GM12891 (cell line): ENCODE results near the gene ZNF597.

Source experiments
- DNase-seq: peaks from one replicate; pipeline ENCODE4 v3.0.0; 2011; ENCODE audit warnings: low spot score; ENCODE audit not compliant: insufficient read length
- FAIRE-seq: peaks from 2 replicates; lab custom pipeline; 2011; peaks lifted over from hg19 to GRCh38; lab: Jason Lieb, UNC
- PAX5 ChIP-seq: IDR thresholded peaks from 2 replicates; pipeline ENCODE4 v1.6.1; 2011; ENCODE audit warnings: low read length, moderate library complexity, mild to moderate bottlenecking; ENCODE audit not compliant: insufficient read depth, severe bottlenecking
- POLR2A ChIP-seq: IDR thresholded peaks from 2 replicates; pipeline ENCODE4 v1.6.1; 2011; ENCODE audit warnings: low read depth, low read length, control low read depth
- POLR2AphosphoS5 ChIP-seq: IDR thresholded peaks from 2 replicates; pipeline ENCODE4 v1.6.1; 2011; ENCODE audit warnings: low read depth, low read length, control low read depth
- POU2F2 ChIP-seq: IDR thresholded peaks from 2 replicates; pipeline ENCODE4 v1.6.1; 2011; ENCODE audit warnings: low read depth, mild to moderate bottlenecking, control low read depth, low read length, moderate library complexity
- SPI1 ChIP-seq: IDR thresholded peaks from 2 replicates; pipeline ENCODE4 v1.6.1; 2011; ENCODE audit warnings: low read depth, low read length, control low read depth
- TAF1 ChIP-seq: IDR thresholded peaks from 2 replicates; pipeline ENCODE4 v1.6.1; 2011; ENCODE audit warnings: low read depth, low read length, control low read depth

Gene ZNF597

GRCh38 chr16:3400779-3401688 lies 42.3 kb downstream of the ZNF597 start, which contains the start of the genes ZNF174 and ZSCAN32:
Gene ZNF174, plus strand, starts transcription at chr16:3401215. Its CDS starts 790 bp downstream, at chr16:3402005.
Gene ZSCAN32, minus strand, starts transcription at chr16:3401004. Its CDS starts 3,447 bp downstream, at chr16:3397557.
- peak; percentile 12; the same call in 1 of the 2 replicates for TF ChIP-seq POU2F2
- no peak for TF ChIP-seq PAX5
- TF ChIP-seq POLR2A: peak; percentile 86
- peak; percentile 89 for TF ChIP-seq POLR2AphosphoS5
- peak; percentile 17; the same call in 1 of the 2 replicates for TF ChIP-seq SPI1
- peak; percentile 96 for TF ChIP-seq TAF1
- FAIRE-seq: peak; percentile 99
- DNase-seq: peak; percentile 98

GRCh38 chr16:3400446-3400778 lies 42.9 kb downstream of the ZNF597 start:
- no peak for TF ChIP-seq TAF1
- TF ChIP-seq POU2F2: no peak
- TF ChIP-seq POLR2AphosphoS5: no peak
- TF ChIP-seq POLR2A: no peak
- no peak for TF ChIP-seq SPI1
- no peak for TF ChIP-seq PAX5
- FAIRE-seq (no peak), DNase-seq (no peak)

GRCh38 chr16:3389663-3390338 lies 53.5 kb downstream of the ZNF597 start:
- no peak for DNase-seq
- TF ChIP-seq POLR2A (no peak), POU2F2 (no peak), POLR2AphosphoS5 (no peak), TAF1 (no peak), PAX5 (no peak), SPI1 (no peak)
- FAIRE-seq: no peak

- DNase-seq (no peak), FAIRE-seq (no peak)
- TF ChIP-seq POLR2AphosphoS5 (no peak), TAF1 (no peak), PAX5 (no peak), POU2F2 (no peak), SPI1 (no peak), POLR2A (no peak)
Measured at GRCh38 chr16:3388325-3388724, 55.0 kb downstream of the ZNF597 start.

GRCh38 chr16:3383045-3383448 lies 60.3 kb downstream of the ZNF597 start:
- DNase-seq (no peak), FAIRE-seq (no peak)
- TF ChIP-seq POLR2A: no peak
